Type B pancreatic cell (in vitro differentiated cells): Measurements from ENCODE around the gene ERICH2. TPM values are rescaled to one million over a fixed set of nuclear protein-coding genes. Genes with fewer than 3 reads are reported as not detected.

Experiments
- DNase-seq: peaks from one replicate; pipeline ENCODE4 v3.0.0; 2021; ENCODE audit warnings: mixed read lengths; ENCODE audit not compliant: unreplicated experiment; ENCODE audit errors: extremely low spot score
- H3K27ac Mint-ChIP-seq: 2 replicates; pipeline ENCODE4 v1.8.0; 2021; ENCODE audit warnings: mild to moderate bottlenecking, mixed read lengths
- H3K27me3 Mint-ChIP-seq: 2 replicates; pipeline ENCODE4 v1.8.0; 2021; ENCODE audit warnings: mixed read lengths
- H3K36me3 Mint-ChIP-seq: 2 replicates; pipeline ENCODE4 v1.8.0; 2021; ENCODE audit warnings: mixed read lengths
- H3K4me1 Mint-ChIP-seq: one replicate; pipeline ENCODE4 v1.8.0; 2021; ENCODE audit warnings: mixed read lengths; ENCODE audit not compliant: unreplicated experiment
- H3K4me3 Mint-ChIP-seq: 2 replicates; pipeline ENCODE4 v1.8.0; 2021; ENCODE audit warnings: mild to moderate bottlenecking, mixed read lengths
- H3K9me3 Mint-ChIP-seq: 2 replicates; pipeline ENCODE4 v1.8.0; 2021; ENCODE audit warnings: mixed read lengths
- total RNA-seq: library from RNA; stranded (reverse); gene quantifications from 2 replicates; pipeline ENCODE4 v1.2.1, GENCODE V29; 2021; ENCODE audit warnings: low replicate concordance
- TF ChIP-seq, protein P1 (sequence below): fragments of 200-600 bp; sonication (generic); conservative IDR thresholded peaks from 2 replicates; pipeline ENCODE4 v1.5.0; 2021; ENCODE audit warnings: antibody characterized with exemption, mild to moderate bottlenecking

Gene ERICH2
- total RNA-seq, 1 donor from 2014 or later, result not detected

DNA sequence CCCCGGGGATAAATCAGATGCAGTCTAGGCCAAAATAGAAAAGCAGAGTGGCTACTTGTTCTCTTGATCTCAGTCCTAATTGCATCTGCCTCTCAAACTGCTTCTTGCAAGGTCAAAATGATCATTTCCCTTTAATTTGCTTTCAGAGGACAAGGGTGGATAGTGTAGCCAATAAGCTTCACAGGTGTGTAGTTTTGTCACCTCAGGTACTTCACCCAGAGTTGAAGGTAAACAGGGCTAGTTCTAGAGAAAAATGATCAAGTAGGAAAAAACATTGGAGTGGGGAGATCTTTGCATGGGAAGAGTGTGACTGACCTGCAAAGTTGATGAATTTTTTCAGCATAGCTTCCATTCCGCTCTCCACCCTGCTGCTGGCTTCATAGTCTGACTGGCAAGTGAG, 8.7 kb downstream of the ERICH2 start:
- Mint-ChIP-seq H3K36me3 (no peaks in the 10 kb centered on the region), H3K27ac (no peak overlapping the region), H3K9me3 (no peaks in the 10 kb centered on the region), H3K4me1 (no peaks in the 10 kb centered on the region), H3K4me3 (no peak overlapping the region), H3K27me3 (peaks cover 13% of the 10 kb centered on the region)
- no peak for DNase-seq
- TF ChIP-seq, protein P1, sequence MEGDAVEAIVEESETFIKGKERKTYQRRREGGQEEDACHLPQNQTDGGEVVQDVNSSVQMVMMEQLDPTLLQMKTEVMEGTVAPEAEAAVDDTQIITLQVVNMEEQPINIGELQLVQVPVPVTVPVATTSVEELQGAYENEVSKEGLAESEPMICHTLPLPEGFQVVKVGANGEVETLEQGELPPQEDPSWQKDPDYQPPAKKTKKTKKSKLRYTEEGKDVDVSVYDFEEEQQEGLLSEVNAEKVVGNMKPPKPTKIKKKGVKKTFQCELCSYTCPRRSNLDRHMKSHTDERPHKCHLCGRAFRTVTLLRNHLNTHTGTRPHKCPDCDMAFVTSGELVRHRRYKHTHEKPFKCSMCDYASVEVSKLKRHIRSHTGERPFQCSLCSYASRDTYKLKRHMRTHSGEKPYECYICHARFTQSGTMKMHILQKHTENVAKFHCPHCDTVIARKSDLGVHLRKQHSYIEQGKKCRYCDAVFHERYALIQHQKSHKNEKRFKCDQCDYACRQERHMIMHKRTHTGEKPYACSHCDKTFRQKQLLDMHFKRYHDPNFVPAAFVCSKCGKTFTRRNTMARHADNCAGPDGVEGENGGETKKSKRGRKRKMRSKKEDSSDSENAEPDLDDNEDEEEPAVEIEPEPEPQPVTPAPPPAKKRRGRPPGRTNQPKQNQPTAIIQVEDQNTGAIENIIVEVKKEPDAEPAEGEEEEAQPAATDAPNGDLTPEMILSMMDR, result no peak

DNA sequence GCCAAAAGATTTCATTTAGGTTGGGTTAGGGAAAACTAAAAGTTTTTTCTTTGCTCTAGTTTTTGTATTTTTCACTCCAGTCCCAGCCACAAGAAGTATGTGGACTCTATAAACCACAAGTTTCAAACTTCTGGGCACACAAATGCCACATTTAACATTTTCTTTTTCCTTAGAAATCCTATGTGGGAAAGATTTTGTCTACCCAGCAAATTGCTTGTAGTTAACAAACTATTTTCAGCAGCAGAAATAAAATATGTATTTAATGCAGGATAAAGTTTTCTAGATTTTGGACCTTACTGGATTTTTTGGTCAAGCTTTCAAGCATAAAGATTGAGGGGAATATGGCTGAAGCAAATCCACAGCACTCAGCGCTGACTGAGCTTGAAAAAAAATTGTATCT, 9.1 kb downstream of the ERICH2 start:
- peaks cover 10% of the 10 kb centered on the region for H3K27me3 Mint-ChIP-seq
- no peak overlapping the region for H3K27ac Mint-ChIP-seq
- TF ChIP-seq, protein P1, result no peak
- H3K4me1 Mint-ChIP-seq, result no peaks in the 10 kb centered on the region
- no peak overlapping the region for H3K4me3 Mint-ChIP-seq
- H3K9me3 Mint-ChIP-seq, result no peaks in the 10 kb centered on the region
- DNase-seq, result no peak
- no peaks in the 10 kb centered on the region for H3K36me3 Mint-ChIP-seq

DNA sequence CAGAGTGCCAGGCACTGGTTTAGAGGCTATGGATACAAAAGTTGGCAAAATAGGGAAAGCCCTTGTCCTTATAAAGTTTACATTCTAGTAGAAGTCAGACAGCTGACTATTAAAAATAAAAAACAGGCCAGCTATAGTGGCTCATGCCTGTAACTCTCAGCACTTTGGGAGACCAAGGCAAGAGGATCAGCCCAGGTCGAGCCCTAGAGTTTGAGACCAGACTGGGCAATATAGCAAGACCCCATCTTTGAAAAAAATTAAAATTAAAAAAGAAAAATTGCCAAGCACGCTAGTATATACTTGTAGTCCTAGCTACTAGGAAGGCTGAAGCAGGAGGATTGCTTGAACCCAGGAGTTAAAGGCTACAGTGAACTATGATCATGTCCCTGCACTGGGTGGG, 12.5 kb downstream of the ERICH2 start:
- no peak for DNase-seq
- TF ChIP-seq, protein P1, result no peak
- Mint-ChIP-seq H3K4me1 (no peaks in the 10 kb centered on the region), H3K4me3 (no peak overlapping the region), H3K27me3 (peaks cover 11% of the 10 kb centered on the region), H3K27ac (no peak overlapping the region), H3K9me3 (no peaks in the 10 kb centered on the region), H3K36me3 (no peaks in the 10 kb centered on the region)

DNA sequence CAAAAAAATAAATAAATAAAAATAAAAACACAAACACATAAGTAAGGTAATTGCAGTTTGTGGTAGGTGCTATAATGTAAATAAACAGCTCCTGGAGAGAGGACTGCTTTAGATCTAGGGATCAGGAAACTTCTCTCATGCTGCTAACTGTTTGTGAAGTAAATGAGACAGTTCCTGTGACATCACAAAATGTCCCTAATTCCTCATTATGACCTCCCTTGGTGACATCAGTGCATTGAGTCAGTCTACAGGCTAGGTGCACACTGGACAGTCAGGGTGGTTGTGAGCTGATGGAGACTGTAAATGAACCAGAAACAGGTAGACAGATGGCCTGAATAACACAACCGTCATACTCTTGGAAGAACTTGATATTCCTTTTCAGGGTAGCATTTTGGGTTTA, 13.4 kb downstream of the ERICH2 start:
- no peaks in the 10 kb centered on the region for H3K4me1 Mint-ChIP-seq
- no peak overlapping the region for H3K4me3 Mint-ChIP-seq
- no peak overlapping the region for H3K27ac Mint-ChIP-seq
- TF ChIP-seq, protein P1, result no peak
- no peak for DNase-seq
- H3K9me3 Mint-ChIP-seq, result no peaks in the 10 kb centered on the region
- no peaks in the 10 kb centered on the region for H3K36me3 Mint-ChIP-seq
- H3K27me3 Mint-ChIP-seq, result peaks cover 10% of the 10 kb centered on the region

DNA sequence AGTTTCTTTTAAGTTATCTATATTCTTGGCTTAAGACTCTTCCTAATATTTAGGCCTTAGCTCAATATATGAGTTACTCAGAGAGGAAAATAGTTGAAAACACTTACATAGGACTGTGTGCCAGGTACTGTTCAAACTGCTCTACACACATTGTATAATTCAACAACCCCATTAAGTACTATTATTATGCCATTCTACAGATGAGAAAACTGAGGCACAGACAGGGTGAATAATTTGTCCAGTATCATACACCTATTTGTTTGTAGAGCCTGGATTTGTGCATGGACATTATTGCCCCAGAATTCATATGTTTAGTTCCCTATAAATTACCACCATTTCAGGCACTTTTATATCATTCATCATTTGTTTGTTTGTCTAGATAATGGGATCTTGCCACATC, 28.8 kb downstream of the ERICH2 start:
- peaks cover 25% of the 10 kb centered on the region for H3K27me3 Mint-ChIP-seq
- H3K4me3 Mint-ChIP-seq, result no peak overlapping the region
- no peaks in the 10 kb centered on the region for H3K4me1 Mint-ChIP-seq
- H3K27ac Mint-ChIP-seq, result no peak overlapping the region
- peaks cover 4% of the 10 kb centered on the region for H3K9me3 Mint-ChIP-seq
- DNase-seq, result no peak
- TF ChIP-seq, protein P1, result no peak
- no peaks in the 10 kb centered on the region for H3K36me3 Mint-ChIP-seq

DNA sequence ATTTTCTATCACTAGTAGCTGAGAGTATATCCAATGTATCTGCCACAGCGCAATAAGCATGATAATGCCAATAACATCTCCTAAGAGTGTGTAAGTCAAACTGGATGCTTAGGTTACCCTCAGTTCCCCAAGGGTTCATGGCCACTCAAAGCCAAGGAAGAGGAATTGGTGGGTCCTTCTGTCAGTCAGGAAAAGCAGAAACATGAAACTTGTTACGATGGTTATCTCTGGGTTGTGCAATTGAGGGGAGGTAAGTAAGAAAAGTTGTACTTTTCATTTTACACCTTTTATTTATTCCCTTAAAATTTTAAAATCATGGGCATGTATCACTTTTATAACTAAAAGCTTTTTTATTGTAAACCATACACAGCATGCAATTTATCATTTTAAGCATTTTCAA, 36.4 kb downstream of the ERICH2 start:
- no peak overlapping the region for H3K4me3 Mint-ChIP-seq
- no peak for DNase-seq
- peaks cover 33% of the 10 kb centered on the region for H3K27me3 Mint-ChIP-seq
- no peaks in the 10 kb centered on the region for H3K36me3 Mint-ChIP-seq
- H3K27ac Mint-ChIP-seq, result no peak overlapping the region
- H3K9me3 Mint-ChIP-seq, result no peaks in the 10 kb centered on the region
- TF ChIP-seq, protein P1, result no peak
- no peaks in the 10 kb centered on the region for H3K4me1 Mint-ChIP-seq
